Astrocyte of the cerebellum (primary cell): ENCODE measurements around the gene DLAT.

Source experiments
- DNase-seq: peaks from one replicate; pipeline ENCODE4 v3.0.0-alpha.2; 2011; ENCODE audit warnings: low read depth
- H3K4me3 ChIP-seq: 2 replicates; pipeline ENCODE4 v1.5.1; 2011; ENCODE audit warnings: mild to moderate bottlenecking, low read depth, low read length, moderate library complexity
- CTCF ChIP-seq: IDR thresholded peaks from 2 replicates; pipeline ENCODE4 v1.5.1; 2012; ENCODE audit warnings: low read length, low read depth, moderate library complexity, mild to moderate bottlenecking; ENCODE audit errors: missing control alignments
- in situ Hi-C: cut with HindIII; loops from 2 replicates; pipeline ENCODE4 v1.10.0; 2017; ENCODE audit warnings: low sequenced_read_pairs

The DLAT gene

DNA sequence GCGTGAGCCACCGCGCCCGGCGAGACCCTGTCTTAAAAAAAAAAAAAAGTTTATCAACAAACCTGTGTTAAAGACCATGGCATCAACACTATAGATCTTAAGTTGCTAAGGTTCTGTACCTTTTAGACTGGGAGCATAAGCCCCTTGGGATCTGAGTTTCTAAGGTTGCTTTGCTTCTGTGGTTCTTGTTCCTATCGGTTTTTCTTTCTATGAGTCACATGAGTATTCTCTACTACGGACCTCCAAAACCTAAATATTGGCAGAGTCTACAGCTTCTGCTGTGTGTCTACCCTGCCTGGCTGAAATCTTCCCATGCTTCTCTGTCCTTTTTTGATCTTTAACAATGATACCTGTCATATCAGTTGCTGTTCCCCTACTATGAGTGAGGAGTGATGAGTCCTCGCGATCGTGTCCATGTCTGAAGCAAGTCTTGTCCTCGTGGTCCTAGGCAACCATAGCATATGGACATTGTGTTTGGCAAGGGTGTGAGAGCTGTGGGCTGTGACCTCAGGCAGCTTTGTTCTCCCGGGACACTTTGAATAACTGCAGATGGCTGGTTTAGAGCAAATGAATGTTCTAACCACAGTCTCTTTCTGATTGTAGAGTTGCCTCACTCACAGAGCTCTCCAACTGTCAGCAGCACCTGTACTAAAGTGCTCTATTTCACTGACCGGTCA is 9.0 kb upstream of the DLAT start:
- no peak for TF ChIP-seq CTCF
- peak; percentile 41 for DNase-seq
- H3K4me3 ChIP-seq = no peak overlapping the region
- in situ Hi-C loops = no loop called here

GRCh38 chr11:112016765-112017376 is 8.3 kb upstream of the DLAT start:
- H3K4me3 ChIP-seq = no peak overlapping the region
- peak; percentile 41 for DNase-seq
- in situ Hi-C loops = no loop called here
- no peak for TF ChIP-seq CTCF

GRCh38 chr11:112017538-112017937 is 7.7 kb upstream of the DLAT start:
- in situ Hi-C loops = no loop called here
- no peak overlapping the region for H3K4me3 ChIP-seq
- no peak for DNase-seq
- TF ChIP-seq CTCF = no peak

GRCh38 chr11:112019066-112019465 is 6.1 kb upstream of the DLAT start:
- no peak for TF ChIP-seq CTCF
- no peak overlapping the region for H3K4me3 ChIP-seq
- in situ Hi-C loops = no loop called here
- DNase-seq = no peak

- DNase-seq = no peak
- no peak overlapping the region for H3K4me3 ChIP-seq
- no peak for TF ChIP-seq CTCF
- in situ Hi-C loops = loop anchor here (5.0 kb wide), 1 partner anchor 34 kb away; no protein-coding TSS in a partner anchor
These were observed 2.1 kb upstream of the DLAT start for GRCh38 chr11:112023104-112023503.

DNA sequence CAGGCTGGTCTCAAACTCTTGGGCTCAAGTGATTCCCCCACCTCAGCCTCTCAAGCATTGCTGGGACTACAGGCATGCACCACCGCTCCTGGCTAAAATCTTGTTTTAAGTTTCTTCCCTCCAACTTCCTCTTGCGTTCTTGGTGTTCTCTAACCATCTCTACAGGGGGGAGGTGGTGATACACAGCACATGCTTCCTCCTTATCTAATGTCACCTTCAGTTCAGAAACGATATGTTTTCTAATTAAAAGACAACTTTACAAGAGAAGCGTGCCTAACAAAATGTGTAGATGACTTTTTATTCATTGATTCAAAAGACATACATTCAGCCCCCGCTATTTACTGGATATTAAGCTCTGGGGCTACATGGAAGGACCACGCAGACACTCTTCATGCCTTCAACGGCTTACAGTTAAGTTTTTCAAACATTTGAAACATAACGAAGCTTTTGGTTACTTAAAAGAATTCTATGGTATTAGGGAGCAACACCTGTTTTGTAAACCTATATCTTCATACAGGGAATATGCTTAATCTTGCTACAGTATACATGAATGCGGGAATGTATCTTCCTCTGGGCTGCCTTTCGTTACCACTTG is 933 bp upstream of the DLAT start:
- in situ Hi-C loops = loop anchor here (5.0 kb wide), 1 partner anchor 33 kb away; no protein-coding TSS in a partner anchor
- peak overlapping the region; percentile 62 for H3K4me3 ChIP-seq
- DNase-seq = no peak
- no peak for TF ChIP-seq CTCF
